SH-SY5Y (cell line): ENCODE data around the gene KLF11.

Experiments
- GATA2 ChIP-seq: IDR thresholded peaks from 2 replicates; pipeline ENCODE4 v1.6.1; 2011; ENCODE audit warnings: mild to moderate bottlenecking, low read depth, low read length
- GATA3 ChIP-seq: IDR thresholded peaks from 2 replicates; pipeline ENCODE4 v1.6.1; 2011; ENCODE audit warnings: low read depth, mild to moderate bottlenecking, low read length, moderate library complexity

DNA sequence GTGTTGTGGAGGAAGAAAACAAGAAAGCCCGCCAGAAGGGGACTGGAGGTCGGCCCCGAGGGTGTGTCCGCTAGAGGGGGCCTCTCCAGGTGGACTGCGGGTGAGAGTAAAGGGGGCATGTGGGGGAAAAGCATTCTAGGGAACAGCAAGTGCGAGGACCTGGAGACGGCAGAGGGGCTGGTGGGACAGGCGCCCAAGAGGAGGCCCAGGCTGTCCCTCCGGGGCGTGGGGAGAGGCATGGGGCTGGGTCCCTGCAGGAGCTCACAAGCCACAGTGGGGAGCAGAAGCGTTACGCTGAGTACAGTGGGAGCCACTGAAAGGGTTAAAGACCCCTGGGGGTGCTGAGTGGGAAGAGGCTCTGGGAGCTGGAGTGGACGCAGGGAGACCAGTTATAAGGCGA is 1.6 kb upstream of the KLF11 start:
- TF ChIP-seq GATA2 (no peak), GATA3 (no peak)
